ENCODE results near the gene NFATC1. TPM values are rescaled to one million over a fixed set of nuclear protein-coding genes. Genes with fewer than 3 reads are reported as not detected.

NFATC1 gene
- total RNA-seq, 4 donors from 2014 or later = 5.3 to 19.1 (median 11.8) TPM

DNA sequence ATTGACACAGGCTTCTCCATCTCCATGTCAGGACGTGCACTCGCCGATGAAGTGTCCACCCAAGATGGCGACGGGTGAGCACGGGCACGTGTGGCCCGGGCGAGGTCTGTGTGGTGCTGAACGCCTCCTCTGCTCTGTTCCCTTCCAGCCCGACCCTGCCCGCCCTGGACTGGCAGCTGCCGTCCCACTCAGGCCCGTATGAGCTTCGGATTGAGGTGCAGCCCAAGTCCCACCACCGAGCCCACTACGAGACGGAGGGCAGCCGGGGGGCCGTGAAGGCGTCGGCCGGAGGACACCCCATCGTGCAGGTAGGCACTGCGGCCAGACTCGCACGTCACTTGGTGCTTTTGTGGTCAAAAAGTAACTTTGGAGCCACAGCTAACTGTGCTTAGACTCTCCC, 37.7 kb downstream of the NFATC1 start:
- H3K27ac ChIP-seq = no peak overlapping the region
- WGBS, 2 donors (ENCODE audit: low coverage in 1 of 2) = 95% methylated on average over 18 of the region's 27 CpGs; no CpG with 5 or more reads in 1 of the 2 donors
- intact Hi-C loops (cut with DNase I; ENCODE audit: low total_unique reads) = no loop called here
- no peaks in the 10 kb centered on the region for H3K36me3 ChIP-seq
- no peak for TF ChIP-seq EP300 (IDR thresholded peaks at IDR 0.05; ENCODE audit: low read depth)
- TF ChIP-seq POLR2A (IDR thresholded peaks at IDR 0.05) = no peak
- no peak for TF ChIP-seq POLR2AphosphoS5 (IDR thresholded peaks at IDR 0.05)
- TF ChIP-seq, protein P1, sequence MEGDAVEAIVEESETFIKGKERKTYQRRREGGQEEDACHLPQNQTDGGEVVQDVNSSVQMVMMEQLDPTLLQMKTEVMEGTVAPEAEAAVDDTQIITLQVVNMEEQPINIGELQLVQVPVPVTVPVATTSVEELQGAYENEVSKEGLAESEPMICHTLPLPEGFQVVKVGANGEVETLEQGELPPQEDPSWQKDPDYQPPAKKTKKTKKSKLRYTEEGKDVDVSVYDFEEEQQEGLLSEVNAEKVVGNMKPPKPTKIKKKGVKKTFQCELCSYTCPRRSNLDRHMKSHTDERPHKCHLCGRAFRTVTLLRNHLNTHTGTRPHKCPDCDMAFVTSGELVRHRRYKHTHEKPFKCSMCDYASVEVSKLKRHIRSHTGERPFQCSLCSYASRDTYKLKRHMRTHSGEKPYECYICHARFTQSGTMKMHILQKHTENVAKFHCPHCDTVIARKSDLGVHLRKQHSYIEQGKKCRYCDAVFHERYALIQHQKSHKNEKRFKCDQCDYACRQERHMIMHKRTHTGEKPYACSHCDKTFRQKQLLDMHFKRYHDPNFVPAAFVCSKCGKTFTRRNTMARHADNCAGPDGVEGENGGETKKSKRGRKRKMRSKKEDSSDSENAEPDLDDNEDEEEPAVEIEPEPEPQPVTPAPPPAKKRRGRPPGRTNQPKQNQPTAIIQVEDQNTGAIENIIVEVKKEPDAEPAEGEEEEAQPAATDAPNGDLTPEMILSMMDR (IDR thresholded peaks at IDR 0.05) = no peak
- H3K9me3 ChIP-seq = no peaks in the 10 kb centered on the region
- no peaks in the 10 kb centered on the region for H3K27me3 ChIP-seq
- no peaks in the 10 kb centered on the region for H3K4me1 ChIP-seq
- H3K4me3 ChIP-seq = no peak overlapping the region
- DNase-seq = no peak
- in situ Hi-C loops (cut with MboI; ENCODE audit: low pct_ligation_motif_present in 1 of 4, low pct_unique_long_range_greater_than_20kb in 1 of 4, low sequenced_read_pairs in 3 of 4) = no loop called here

DNA sequence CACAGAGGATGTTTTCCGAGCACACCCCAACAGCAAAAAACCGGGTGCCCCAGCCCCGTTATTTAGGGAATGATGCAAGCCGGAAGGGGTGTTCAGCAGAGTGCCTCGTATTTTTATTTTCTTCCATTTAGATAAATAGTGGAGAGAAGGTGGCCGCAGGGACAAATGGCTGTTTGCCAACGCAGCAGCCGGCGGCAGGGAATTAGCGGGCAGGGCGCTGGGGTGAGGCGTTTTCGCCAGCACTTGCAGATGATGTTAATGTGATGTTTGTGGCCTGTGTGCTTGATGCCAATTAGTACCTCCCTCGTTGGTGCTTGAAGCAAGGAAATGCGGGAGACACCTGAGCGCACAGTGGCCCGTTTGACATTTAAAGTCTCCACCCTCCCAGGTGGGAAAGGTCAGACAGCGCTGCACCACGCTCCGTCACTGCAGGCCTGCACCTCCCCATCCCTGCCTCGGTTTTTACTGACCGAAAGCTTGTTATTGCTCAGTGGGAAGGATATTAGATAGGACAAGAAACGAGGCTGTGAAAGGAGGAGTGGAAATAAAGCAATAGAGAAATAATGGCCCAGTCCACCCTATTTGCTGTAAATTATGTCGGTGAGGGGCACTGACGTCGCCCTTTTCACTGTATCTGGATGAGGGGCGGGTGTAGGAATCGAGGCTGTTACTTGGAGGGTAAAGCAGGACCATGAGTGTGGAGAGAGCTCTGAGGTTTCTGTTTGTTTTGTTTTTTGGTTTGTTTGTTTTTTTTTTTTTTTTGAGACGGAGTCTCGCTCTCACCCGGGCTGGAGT, 39.1 kb downstream of the NFATC1 start:
- Histone ChIP-seq H3K27ac (no peak overlapping the region), H3K27me3 (peaks cover 4% of the 10 kb centered on the region), H3K4me1 (peaks cover 0 to 7% (median 0%) of the 10 kb centered on the region in 4 donors), H3K36me3 (no peaks in the 10 kb centered on the region), H3K4me3 (no peak overlapping the region), H3K9me3 (no peaks in the 10 kb centered on the region)
- no peak for TF ChIP-seq POLR2A (IDR thresholded peaks at IDR 0.05)
- TF ChIP-seq EP300 (IDR thresholded peaks at IDR 0.05; ENCODE audit: low read depth) = no peak
- TF ChIP-seq, protein P1 (IDR thresholded peaks at IDR 0.05) = no peak
- TF ChIP-seq POLR2AphosphoS5 (IDR thresholded peaks at IDR 0.05) = no peak
- no peak for DNase-seq
- 69 to 72% methylated on average over 18 to 31 of the region's 31 CpGs for WGBS, 2 donors (ENCODE audit: low coverage in 1 of 2)
- in situ Hi-C loops (cut with MboI; ENCODE audit: low pct_ligation_motif_present in 1 of 4, low pct_unique_long_range_greater_than_20kb in 1 of 4, low sequenced_read_pairs in 3 of 4) (no loop called here), intact Hi-C loops (cut with DNase I; ENCODE audit: low total_unique reads) (no loop called here)

- in situ Hi-C loops (cut with MboI; ENCODE audit: low pct_ligation_motif_present in 1 of 4, low pct_unique_long_range_greater_than_20kb in 1 of 4, low sequenced_read_pairs in 3 of 4) (no loop called here), intact Hi-C loops (cut with DNase I; ENCODE audit: low total_unique reads) (no loop called here)
- Histone ChIP-seq H3K27me3 (peaks cover 4% of the 10 kb centered on the region), H3K9me3 (no peaks in the 10 kb centered on the region), H3K36me3 (no peaks in the 10 kb centered on the region), H3K27ac (no peak overlapping the region), H3K4me1 (peaks cover 0 to 12% (median 0%) of the 10 kb centered on the region in 4 donors), H3K4me3 (no peak overlapping the region)
- WGBS, 2 donors (ENCODE audit: low coverage in 1 of 2) = 94 to 96% methylated on average over 5 to 35 of the region's 37 CpGs
- TF ChIP-seq, protein P1 (IDR thresholded peaks at IDR 0.05) = no peak
- TF ChIP-seq POLR2AphosphoS5 (IDR thresholded peaks at IDR 0.05) (no peak), POLR2A (IDR thresholded peaks at IDR 0.05) (no peak)
- DNase-seq = no peak
Measured at GRCh38 chr18:79436556-79437275, 41.0 kb downstream of the NFATC1 start.

GRCh38 chr18:79438089-79438897, 42.6 kb downstream of the NFATC1 start:
- Histone ChIP-seq H3K9me3 (no peaks in the 10 kb centered on the region), H3K4me1 (peaks cover 0 to 12% (median 0%) of the 10 kb centered on the region in 4 donors), H3K4me3 (no peak overlapping the region), H3K27me3 (peaks cover 4% of the 10 kb centered on the region), H3K27ac (no peak overlapping the region), H3K36me3 (no peaks in the 10 kb centered on the region)
- intact Hi-C loops (cut with DNase I; ENCODE audit: low total_unique reads) = no loop called here
- DNase-seq = no peak
- no peak for TF ChIP-seq POLR2A (IDR thresholded peaks at IDR 0.05)
- in situ Hi-C loops (cut with MboI; ENCODE audit: low pct_ligation_motif_present in 1 of 4, low pct_unique_long_range_greater_than_20kb in 1 of 4, low sequenced_read_pairs in 3 of 4) = no loop called here
- WGBS, 2 donors (ENCODE audit: low coverage in 1 of 2) = 79 to 100% methylated on average over 3 to 36 of the region's 36 CpGs

All from transverse colon (tissue), 4 donors.